GM06990 (cell line): ENCODE measurements around the gene ZNF106.

ENCODE experiments used
- DNase-seq: peaks from one replicate; pipeline ENCODE4 v3.0.0-alpha.2; 2011; ENCODE audit not compliant: insufficient read length; ENCODE audit errors: extremely low read depth
- H3K27me3 ChIP-seq: replicated peaks from 2 replicates; pipeline ENCODE4 v1.6.0; 2011; ENCODE audit warnings: low read length; ENCODE audit not compliant: control insufficient read depth, insufficient read depth
- H3K36me3 ChIP-seq: 2 replicates; pipeline ENCODE4 v1.5.1; 2011; ENCODE audit warnings: low read length; ENCODE audit not compliant: control insufficient read depth, insufficient read depth
- H3K4me3 ChIP-seq: replicated peaks from 2 replicates; pipeline ENCODE4 v1.5.1; 2011; ENCODE audit warnings: low read depth, mild to moderate bottlenecking, control low read depth, low read length
- CTCF ChIP-seq: IDR thresholded peaks from 2 replicates; pipeline ENCODE4 v1.5.1; 2011; ENCODE audit warnings: low read length, control low read depth, mild to moderate bottlenecking, inconsistent platforms; ENCODE audit not compliant: insufficient read depth, poor library complexity, severe bottlenecking

ZNF106 gene

GRCh38 chr15:42490671-42491538 is at the start of gene ZNF106:
Gene ZNF106 (minus strand): TSS chr15:42491141. CDS start chr15:42472289, 18,852 bp downstream.
- H3K4me3 ChIP-seq: peak within 1 kb of the TSS; percentile 93
- peak; percentile 92 for DNase-seq
- no peaks in the 10 kb centered on the region for H3K27me3 ChIP-seq
- no peaks in the 10 kb centered on the region for H3K36me3 ChIP-seq
- TF ChIP-seq CTCF: peak; percentile 18

DNA sequence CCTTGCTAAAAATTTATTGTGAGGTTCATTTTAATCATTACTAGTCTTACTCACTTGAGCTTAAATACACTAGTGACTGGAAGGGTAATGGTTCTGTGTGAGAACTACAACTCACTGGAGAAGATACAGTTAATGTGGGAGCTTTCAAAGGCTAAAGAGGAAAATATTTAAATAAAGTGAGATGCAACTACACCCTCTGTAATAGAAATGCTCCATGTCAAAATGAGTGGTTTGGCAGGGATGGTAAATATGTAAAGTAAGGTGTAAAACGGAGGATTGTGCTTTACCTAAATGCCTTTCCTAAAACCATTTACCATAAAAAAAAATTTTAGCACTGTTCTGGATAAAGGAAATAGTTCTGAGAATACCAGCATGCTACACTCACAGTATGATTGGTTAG is 42.3 kb upstream of the ZNF106 start:
- TF ChIP-seq CTCF: no peak
- H3K36me3 ChIP-seq: peaks cover 3% of the 10 kb centered on the region
- no peaks in the 10 kb centered on the region for H3K27me3 ChIP-seq
- no peak overlapping the region for H3K4me3 ChIP-seq
- no peak for DNase-seq

DNA sequence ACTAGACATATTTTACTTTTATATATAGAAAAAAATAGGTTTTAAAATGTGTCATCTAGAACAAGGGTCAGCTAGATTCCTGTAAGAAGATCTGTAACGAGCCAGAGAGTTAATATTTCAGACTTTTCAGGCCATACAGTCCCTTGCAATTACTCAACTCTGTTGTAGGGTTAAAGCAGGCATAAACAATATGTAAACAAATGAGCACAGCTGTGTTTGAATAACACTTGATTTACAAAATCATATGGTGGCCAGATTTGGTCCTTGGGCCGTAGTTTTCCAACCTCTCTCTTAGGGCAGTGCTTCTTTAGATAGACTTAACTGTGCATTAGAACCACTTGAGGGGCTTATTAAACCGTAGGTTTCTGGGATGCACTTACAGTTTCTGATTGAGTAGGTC is 38.0 kb upstream of the ZNF106 start:
- Histone ChIP-seq H3K4me3 (no peak overlapping the region), H3K27me3 (no peaks in the 10 kb centered on the region), H3K36me3 (peaks cover 3% of the 10 kb centered on the region)
- no peak for DNase-seq
- TF ChIP-seq CTCF: no peak

DNA sequence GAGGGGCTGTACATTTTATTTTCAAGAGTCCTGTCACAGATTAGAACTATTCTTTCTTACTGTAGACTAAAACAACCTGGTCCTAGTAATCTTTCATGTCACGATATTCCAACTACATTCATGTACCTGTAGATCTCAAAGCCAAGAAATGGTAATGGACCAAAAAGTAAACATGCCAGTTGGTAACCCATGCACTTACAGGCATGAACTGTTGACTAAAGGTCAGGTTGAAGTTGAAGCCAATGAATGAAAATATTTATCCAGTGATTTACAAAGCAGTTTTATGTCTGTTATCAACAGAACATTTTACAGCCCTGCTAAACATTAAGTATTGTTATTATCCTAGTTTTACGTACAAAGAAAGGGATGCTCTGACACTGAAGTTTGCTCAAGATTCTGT is 32.4 kb upstream of the ZNF106 start:
- Histone ChIP-seq H3K4me3 (no peak overlapping the region), H3K27me3 (no peaks in the 10 kb centered on the region), H3K36me3 (peaks cover 2% of the 10 kb centered on the region)
- DNase-seq: no peak
- TF ChIP-seq CTCF: no peak

GRCh38 chr15:42511007-42511391 is 20.1 kb upstream of the ZNF106 start:
- no peaks in the 10 kb centered on the region for H3K27me3 ChIP-seq
- no peak for DNase-seq
- no peak overlapping the region for H3K4me3 ChIP-seq
- peaks cover 8% of the 10 kb centered on the region for H3K36me3 ChIP-seq
- TF ChIP-seq CTCF: no peak
